Upper lobe of left lung (tissue), 4 donors: ENCODE measurements around the gene CSGALNACT2.

Experiments used
- POLR2A ChIP-seq, 4 donors: fragments of 450-650 bp; IDR thresholded peaks; one replicate each; pipeline ENCODE4 v1.5.1; 2016 to 2017; ENCODE audit warnings: antibody characterized with exemption in 4 of 4, mild to moderate bottlenecking in 2 of 4
- POLR2AphosphoS5 ChIP-seq, 2 donors: sonication (generic); formaldehyde crosslinking; IDR thresholded peaks; one replicate each; pipeline ENCODE4 v1.5.1; 2017; ENCODE audit warnings: antibody characterized with exemption in 2 of 2

GRCh38 chr10:43173120-43173519 is 34.9 kb downstream of the CSGALNACT2 start:
- TF ChIP-seq POLR2A (IDR thresholded peaks at IDR 0.05) (no peak), POLR2AphosphoS5 (IDR thresholded peaks at IDR 0.05) (no peak)
